Measurements from ENCODE around the gene TRIM65.
"Not testable (repeated sequence)": the region's sequence is repeated elsewhere in the genome, so short reads cannot be mapped to it uniquely, and the experiment has no call there.

TRIM65 gene

GRCh38 chr17:75864887-75865286 lies 31.9 kb downstream of the TRIM65 start:
- not testable (repeated sequence) for H3K79me2 ChIP-seq (ENCODE audit: insufficient read depth, low read length); H3K4me3 ChIP-seq (ENCODE audit: low read length, poor library complexity, severe bottlenecking); H4K20me1 ChIP-seq (ENCODE audit: insufficient read depth, low read length, poor library complexity, severe bottlenecking); H3K9me3 ChIP-seq (ENCODE audit: insufficient read depth, low read depth, low read length); H3F3A ChIP-seq (ENCODE audit: low read depth); H3K9me2 ChIP-seq (replicated peaks; ENCODE audit: low read depth, low read length); H3K36me3 ChIP-seq (ENCODE audit: insufficient read depth, low read length); H3K27me3 ChIP-seq (ENCODE audit: insufficient read depth, low read length, poor library complexity, severe bottlenecking)
- Histone ChIP-seq H3K4me2 (ENCODE audit: low read depth, low read length, poor library complexity, severe bottlenecking) (peak overlapping the region; percentile 56), H2AFZ (ENCODE audit: low read length) (peak overlapping the region; percentile 46; the same call in 1 of the 2 replicates), H3K9ac (ENCODE audit: low read depth, low read length, poor library complexity, severe bottlenecking) (peak overlapping the region; percentile 34), H3K4me1 (ENCODE audit: insufficient read depth, low read length, poor library complexity, severe bottlenecking) (peaks cover 17% of the 10 kb centered on the region)

- no peak for TF ChIP-seq CTCF (conservative IDR thresholded peaks at IDR 0.05; ENCODE audit: low read length)
- TF ChIP-seq EZH2phosphoT487 (IDR thresholded peaks at IDR 0.05; ENCODE audit: borderline replicate concordance): no peak
- H3K4me3 ChIP-seq (ENCODE audit: low read length, poor library complexity, severe bottlenecking): peak overlapping the region; percentile 46
- no peaks in the 10 kb centered on the region for H3K9me3 ChIP-seq (ENCODE audit: insufficient read depth, low read depth, low read length)
- H3K4me2 ChIP-seq (ENCODE audit: low read depth, low read length, poor library complexity, severe bottlenecking): peak overlapping the region; percentile 56
- no peaks in the 10 kb centered on the region for H3K36me3 ChIP-seq (ENCODE audit: insufficient read depth, low read length)
- H2AFZ ChIP-seq (ENCODE audit: low read length): peak overlapping the region; percentile 46; the same call in 1 of the 2 replicates
- no peaks in the 10 kb centered on the region for H4K20me1 ChIP-seq (ENCODE audit: insufficient read depth, low read length, poor library complexity, severe bottlenecking)
- peaks cover 17% of the 10 kb centered on the region for H3K4me1 ChIP-seq (ENCODE audit: insufficient read depth, low read length, poor library complexity, severe bottlenecking)
- H3K27me3 ChIP-seq (ENCODE audit: insufficient read depth, low read length, poor library complexity, severe bottlenecking): no peaks in the 10 kb centered on the region
- H3K79me2 ChIP-seq (ENCODE audit: insufficient read depth, low read length): no peaks in the 10 kb centered on the region
- H3F3A ChIP-seq (ENCODE audit: low read depth): peaks cover 4% of the 10 kb centered on the region; the same call in 1 of the 2 replicates
- peak overlapping the region; percentile 34 for H3K9ac ChIP-seq (ENCODE audit: low read depth, low read length, poor library complexity, severe bottlenecking)
- H3K9me2 ChIP-seq (replicated peaks; ENCODE audit: low read depth, low read length): no peaks in the 10 kb centered on the region
Measured at GRCh38 chr17:75864448-75864871, 32.3 kb downstream of the TRIM65 start.

GRCh38 chr17:75861927-75862317 lies 34.8 kb downstream of the TRIM65 start:
- Histone ChIP-seq H3F3A (ENCODE audit: low read depth) (peaks cover 10% of the 10 kb centered on the region; the same call in 1 of the 2 replicates), H2AFZ (ENCODE audit: low read length) (no peak overlapping the region), H3K27me3 (ENCODE audit: insufficient read depth, low read length, poor library complexity, severe bottlenecking) (no peaks in the 10 kb centered on the region), H3K4me1 (ENCODE audit: insufficient read depth, low read length, poor library complexity, severe bottlenecking) (peaks cover 29% of the 10 kb centered on the region), H3K36me3 (ENCODE audit: insufficient read depth, low read length) (no peaks in the 10 kb centered on the region), H4K20me1 (ENCODE audit: insufficient read depth, low read length, poor library complexity, severe bottlenecking) (no peaks in the 10 kb centered on the region), H3K79me2 (ENCODE audit: insufficient read depth, low read length) (no peaks in the 10 kb centered on the region), H3K4me2 (ENCODE audit: low read depth, low read length, poor library complexity, severe bottlenecking) (no peak overlapping the region), H3K9ac (ENCODE audit: low read depth, low read length, poor library complexity, severe bottlenecking) (no peak overlapping the region), H3K4me3 (ENCODE audit: low read length, poor library complexity, severe bottlenecking) (no peak overlapping the region), H3K9me3 (ENCODE audit: insufficient read depth, low read depth, low read length) (no peaks in the 10 kb centered on the region), H3K9me2 (replicated peaks; ENCODE audit: low read depth, low read length) (no peaks in the 10 kb centered on the region)
- no peak for TF ChIP-seq EZH2phosphoT487 (IDR thresholded peaks at IDR 0.05; ENCODE audit: borderline replicate concordance)

- not testable (repeated sequence) for H3F3A ChIP-seq (ENCODE audit: low read depth); H3K9ac ChIP-seq (ENCODE audit: low read depth, low read length, poor library complexity, severe bottlenecking); H2AFZ ChIP-seq (ENCODE audit: low read length); H4K20me1 ChIP-seq (ENCODE audit: insufficient read depth, low read length, poor library complexity, severe bottlenecking); H3K9me3 ChIP-seq (ENCODE audit: insufficient read depth, low read depth, low read length); H3K36me3 ChIP-seq (ENCODE audit: insufficient read depth, low read length); H3K4me3 ChIP-seq (ENCODE audit: low read length, poor library complexity, severe bottlenecking); H3K9me2 ChIP-seq (replicated peaks; ENCODE audit: low read depth, low read length); H3K27me3 ChIP-seq (ENCODE audit: insufficient read depth, low read length, poor library complexity, severe bottlenecking)
- Histone ChIP-seq H3K79me2 (ENCODE audit: insufficient read depth, low read length) (peaks cover 11% of the 10 kb centered on the region), H3K4me2 (ENCODE audit: low read depth, low read length, poor library complexity, severe bottlenecking) (peak overlapping the region; percentile 40), H3K4me1 (ENCODE audit: insufficient read depth, low read length, poor library complexity, severe bottlenecking) (peaks cover 27% of the 10 kb centered on the region)
Measured at GRCh38 chr17:75859358-75859757, 37.4 kb downstream of the TRIM65 start.

All from Loucy (cell line).